DMS114 treated with DMSO at 0.1 percent for 48 hours (cell line): ENCODE measurements around the gene CNNM3.
"Not testable (repeated sequence)": the region's sequence is repeated elsewhere in the genome, so short reads cannot be mapped to it uniquely, and the experiment has no call there.

Source experiments
- DNase-seq: peaks from one replicate; lab custom pipeline; 2025; ENCODE audit not compliant: unreplicated experiment; lab: John Stamatoyannopoulos, UW

Gene CNNM3

DNA sequence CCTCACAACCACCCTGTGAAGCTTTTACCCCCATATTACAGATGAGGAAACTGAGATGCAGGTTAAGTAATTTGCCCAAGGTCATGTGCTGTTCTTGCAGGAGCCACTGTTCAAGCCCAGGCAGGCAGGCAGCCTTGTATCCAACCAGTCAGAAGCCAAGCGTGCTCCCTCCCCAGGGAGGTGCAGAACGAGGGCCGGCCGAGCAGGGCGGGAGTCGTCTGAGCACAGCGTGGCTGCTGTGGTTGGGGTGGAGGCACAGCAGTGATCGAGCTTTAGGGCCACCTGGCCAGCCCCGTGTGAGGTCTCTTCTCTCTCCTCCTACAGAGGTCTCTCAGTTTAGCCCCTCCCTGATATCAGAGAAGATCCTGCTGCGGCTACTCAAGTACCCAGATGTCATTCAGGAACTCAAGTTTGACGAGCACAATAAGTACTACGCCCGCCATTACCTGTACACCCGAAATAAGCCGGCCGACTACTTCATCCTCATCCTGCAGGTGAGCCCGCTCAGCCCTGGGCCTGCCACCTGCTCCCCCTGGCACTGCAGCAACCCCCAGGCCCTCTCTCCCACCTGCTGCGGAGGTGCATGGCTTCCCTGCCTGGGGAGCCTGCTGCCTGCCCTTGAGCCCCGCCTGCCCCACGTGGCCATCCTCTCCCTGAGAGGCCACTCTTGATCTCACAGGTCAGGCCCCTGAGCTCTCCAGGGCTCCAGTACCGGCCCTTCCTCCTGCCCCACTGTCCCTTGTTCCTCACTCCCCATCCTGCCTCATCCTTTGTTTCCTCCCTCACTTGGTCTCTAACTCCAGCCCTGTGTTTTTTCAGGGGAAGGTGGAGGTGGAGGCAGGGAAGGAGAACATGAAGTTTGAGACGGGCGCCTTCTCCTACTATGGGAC is 17.1 kb upstream of the CNNM3 start:
- no peak for DNase-seq

DNA sequence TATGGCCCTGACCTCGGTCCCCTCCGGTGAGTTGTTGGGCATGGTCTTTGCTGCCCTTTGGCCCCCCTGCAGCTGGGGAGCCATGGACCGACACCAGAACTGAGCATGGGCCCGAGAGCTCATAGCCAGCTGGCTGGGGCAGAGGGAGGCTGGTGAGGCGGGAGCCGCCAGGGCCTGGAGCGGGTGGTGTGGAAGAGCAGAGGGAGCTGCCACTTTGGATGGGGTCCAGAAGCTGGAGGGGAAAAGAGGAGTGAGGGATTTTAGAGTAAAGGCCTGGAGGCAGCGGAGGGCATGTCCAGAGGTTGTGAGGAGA is 16.5 kb upstream of the CNNM3 start:
- DNase-seq: no peak

DNA sequence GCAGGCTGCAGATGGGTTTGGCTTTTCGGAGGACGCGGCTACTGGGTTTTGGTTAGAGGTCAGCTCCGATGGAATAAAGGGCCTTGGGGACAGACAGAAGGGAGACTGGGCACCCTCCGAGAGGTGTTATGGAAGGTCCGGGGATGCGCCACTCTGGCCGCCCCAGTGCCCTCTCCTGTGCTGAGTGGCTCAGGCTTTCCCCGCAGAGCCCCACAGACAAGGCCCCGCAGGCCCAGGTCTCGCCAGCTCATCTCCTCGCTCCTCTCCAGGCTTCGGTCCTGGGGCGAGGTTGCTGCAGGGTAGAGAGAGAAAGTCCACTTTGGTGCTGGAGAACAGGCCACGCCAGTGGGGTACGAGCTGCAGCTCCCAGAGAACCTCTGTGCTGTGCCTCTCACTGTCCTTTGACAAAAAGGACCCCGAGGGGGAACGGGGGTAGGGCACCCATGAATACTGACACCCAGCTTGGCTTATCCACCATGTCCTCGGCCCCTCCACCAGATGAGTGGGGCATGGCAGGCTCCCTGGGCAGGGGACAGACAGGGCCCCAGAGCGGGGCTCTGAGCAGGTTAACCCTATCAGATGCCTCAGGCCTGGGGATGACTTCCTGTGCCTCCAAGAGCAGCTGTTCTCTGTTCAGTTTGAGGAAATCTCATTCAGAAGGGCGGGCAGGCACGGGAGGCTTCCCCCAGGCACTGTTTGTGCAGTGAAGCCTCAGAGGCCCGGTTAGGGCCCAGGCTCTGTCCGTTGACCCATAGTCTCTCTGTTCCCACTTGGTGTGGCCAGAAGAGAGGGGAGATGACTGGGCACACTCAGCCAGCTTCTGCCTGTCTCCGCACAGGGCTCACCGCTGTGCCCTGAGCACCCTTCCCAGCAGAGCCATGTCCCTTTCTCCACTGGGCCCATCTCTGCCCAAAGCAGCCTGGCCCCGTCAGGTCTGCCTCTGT is 15.7 kb upstream of the CNNM3 start:
- no peak for DNase-seq

DNA sequence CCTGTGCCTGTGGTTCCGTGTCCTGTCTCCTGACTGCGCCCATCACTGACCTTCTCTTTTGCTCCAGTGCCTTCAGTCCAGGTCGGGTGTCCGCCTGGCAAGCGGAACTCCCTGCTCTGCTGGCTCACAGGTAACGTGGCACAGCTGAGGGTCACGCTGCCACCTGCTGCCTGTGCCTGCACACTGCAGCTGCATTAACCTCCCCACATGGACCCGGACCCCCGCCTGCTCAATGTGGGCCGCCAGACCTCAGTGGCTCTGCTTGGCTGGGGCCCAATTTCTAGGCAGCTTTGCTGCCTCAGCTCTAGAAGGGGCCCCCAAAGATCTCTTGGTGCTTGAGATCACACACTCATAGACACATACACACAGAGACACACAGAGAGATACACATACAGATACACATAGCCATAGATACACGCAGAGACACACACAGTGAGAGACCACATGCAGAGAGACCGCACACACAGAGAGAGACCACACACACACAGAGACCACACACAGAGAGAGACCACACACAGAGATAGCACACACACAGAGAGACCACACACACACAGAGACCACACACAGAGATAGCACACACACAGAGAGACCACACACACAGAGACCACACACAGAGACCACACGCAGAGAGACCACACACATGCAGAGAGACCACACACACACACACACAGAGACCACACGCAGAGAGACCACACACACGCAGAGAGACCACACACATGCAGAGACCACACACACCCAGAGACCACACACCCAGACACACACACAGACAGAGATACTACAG is 14.9 kb upstream of the CNNM3 start:
- peak; percentile 15 for DNase-seq

DNA sequence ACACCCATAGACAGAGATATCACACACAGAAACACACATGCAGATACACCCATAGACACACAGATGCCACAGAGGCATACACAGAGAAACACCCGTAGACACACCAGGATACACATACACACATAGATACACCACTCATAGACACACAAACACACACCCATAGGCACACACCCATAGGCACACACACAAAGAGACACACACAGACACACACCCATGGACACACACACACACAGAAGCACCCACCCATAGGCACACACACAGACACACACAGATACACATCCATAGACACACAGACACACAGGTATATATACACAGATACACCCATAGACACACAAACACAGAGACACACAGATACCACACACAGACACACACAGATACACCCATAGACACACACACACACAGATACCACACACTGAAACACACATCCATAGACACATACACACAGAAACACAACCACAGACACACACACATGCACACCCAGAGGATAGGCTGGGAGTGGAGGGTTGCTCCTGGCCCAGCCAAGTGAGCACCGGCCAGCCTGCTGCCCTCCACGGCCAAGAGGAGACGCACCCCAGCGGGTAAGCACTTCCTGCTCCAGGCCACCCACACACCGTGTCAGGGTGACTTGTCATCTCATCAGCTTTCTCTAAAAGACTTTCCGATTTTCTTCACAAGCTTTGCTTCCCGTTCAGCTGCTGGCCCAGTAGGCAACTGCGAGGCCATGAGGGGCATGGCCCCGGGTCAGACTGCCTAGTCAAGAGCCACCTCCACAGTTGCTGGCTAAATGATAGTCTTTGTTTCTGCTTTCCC is 14.1 kb upstream of the CNNM3 start:
- DNase-seq: no peak

DNA sequence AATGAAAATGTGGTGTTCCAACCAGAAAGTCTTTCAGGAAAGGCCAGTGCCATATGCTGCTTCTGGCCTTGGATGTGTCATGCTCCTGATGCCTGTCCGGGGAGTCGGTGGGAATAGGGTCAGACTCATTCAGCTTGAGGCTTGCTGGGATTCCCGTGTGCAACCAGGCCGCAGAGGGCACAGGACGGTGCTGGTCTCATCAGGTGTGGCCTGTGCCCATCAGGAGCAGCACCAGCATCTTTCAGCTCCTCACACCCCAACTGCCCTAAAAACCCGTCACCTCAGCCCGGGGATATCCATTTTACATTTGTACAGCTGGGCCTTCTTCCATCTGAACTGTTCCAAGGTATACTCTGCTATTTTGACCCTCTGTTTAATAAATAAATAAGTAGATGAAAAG is 13.3 kb upstream of the CNNM3 start:
- DNase-seq: no peak

DNA sequence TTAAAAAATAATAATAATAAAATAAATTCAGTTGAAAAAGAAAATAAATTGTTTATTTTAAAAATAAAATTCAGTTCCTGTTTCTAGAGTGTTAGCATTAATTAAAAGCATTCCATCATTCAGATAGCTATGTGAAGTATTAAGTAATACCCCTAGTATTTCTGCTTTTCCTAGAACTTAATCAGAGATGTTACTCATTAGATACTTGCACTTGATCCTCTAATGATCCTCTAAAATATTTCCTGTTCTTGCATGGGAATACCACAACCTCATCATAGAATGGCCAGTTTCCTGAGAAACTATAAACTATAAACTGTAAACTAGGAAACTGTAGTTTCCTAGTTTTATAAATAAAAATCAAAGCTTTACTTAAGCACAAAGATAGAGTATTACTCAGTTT is 11.1 kb upstream of the CNNM3 start:
- no peak for DNase-seq

DNA sequence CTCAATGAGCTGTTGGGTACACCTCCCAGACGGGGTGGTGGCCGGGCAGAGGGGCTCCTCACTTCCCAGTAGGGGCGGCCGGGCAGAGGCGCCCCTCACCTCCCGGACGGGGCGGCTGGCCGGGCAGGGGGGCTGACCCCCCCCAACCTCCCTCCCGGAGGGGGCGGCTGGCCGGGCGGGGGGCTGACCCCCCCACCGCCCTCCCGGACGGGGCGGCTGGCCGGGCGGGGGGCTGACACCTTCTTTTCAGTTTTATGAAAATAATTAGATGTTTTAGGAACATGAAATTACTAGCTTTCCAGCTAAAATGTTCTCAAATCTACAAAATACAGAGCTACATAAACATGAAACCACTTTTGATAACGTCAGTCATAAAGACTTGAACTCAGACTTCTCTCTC is 10.1 kb upstream of the CNNM3 start:
- DNase-seq: not testable (repeated sequence)

DNA sequence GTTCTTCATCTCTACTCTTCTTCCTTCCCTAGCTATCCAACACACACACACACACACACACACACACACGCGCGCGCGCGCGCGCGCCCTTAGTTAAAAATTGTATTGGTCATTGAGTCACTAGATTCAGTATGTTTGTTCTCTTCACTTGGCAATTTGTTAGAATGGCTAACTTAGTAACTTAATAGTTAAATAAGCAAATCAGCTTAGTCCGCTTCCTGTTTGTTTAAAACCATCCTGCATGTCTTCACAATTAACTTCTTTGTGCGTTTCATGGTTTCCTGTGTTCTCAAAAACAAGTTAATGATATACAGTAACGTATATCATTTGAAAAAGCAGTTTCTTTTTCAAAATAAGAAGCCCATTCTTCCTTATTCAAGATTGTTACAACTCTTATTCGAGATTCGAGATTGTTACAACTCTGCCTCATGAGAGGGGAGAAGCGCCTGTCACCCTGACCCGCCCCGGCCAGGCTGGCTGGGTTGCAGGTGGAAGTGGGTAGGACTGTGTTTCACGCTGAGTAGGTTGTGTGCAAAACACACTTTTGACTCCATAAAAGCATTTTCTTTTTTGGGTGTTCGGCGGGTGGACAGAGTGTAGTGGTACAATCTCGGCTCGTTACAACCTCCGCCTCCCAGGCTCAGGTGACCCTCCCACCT is 9.5 kb upstream of the CNNM3 start:
- DNase-seq: no peak

DNA sequence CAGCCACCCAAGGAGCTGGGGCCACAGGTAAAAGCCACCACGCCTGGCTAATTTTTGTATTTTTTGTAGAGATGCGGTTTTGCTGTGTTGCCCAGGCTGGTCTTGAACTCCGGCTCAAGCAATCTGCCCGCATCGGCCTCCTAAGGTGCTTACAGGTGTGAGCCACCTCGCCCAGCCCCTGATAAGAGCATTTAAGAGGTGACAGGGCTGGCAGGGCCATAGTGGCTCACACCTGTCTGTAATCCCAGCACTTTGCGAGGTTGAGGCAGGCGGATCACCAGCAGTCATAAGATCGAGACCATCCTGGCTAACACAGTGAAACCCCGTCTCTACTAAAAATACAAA is 9.0 kb upstream of the CNNM3 start:
- no peak for DNase-seq

DNA sequence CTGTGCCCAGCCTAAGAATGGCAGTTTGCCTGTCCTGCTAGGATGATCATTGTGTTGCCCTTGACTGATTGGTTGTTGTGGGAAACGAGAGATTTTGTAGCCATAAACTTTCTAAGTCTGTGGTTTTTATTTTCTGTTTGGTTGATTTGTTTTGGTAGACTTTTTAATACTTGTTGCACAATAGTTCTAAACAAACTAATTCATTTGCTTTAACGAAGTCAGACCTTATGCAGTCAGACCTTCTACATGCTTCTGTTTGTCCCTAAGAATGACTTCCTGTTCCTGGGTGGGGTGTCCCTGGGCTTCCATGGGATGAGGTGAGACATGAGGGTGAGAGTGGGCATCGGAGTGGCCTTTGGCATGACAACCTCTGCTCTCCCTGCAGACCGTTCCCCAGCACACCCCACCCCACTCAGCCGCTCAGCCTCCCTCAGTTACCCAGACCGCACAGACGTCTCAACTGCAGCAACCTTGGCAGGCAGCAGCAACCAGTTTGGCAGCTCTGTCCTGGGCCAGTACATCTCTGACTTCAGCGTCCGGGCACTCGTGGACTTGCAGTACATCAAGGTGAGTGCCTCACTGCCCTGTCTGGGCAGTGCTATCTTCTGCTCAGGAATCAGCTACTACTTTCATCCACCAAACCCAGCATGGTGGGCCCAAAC is 7.8 kb upstream of the CNNM3 start:
- DNase-seq: no peak

DNA sequence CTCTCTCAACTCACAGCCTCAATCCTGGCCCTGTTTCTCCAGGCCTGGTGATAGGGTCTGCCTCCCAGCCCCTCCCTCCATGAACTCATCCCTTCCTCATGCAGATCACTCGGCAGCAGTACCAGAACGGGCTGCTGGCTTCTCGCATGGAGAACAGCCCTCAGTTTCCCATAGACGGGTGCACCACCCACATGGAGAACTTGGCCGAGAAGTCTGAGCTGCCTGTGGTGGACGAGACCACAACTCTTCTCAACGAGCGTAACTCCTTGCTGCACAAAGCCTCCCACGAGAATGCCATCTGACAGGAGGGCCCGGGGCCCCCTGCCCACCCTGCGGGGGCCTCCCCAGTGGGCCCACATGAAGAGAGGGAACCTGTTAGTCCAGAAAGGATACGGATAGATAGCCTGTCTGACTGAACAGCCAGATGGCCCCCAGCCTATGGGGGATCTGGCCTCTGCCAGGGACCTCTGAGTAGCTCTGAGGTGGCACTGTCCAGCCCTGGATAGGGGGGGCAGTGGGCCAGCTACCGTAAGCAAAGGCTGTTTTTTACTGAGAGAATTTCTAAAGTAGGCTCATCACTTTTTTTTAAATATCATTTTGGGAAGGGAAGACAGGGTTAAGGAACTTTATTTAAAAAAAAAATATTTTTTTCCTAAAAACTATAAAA is 6.7 kb upstream of the CNNM3 start:
- no peak for DNase-seq

DNA sequence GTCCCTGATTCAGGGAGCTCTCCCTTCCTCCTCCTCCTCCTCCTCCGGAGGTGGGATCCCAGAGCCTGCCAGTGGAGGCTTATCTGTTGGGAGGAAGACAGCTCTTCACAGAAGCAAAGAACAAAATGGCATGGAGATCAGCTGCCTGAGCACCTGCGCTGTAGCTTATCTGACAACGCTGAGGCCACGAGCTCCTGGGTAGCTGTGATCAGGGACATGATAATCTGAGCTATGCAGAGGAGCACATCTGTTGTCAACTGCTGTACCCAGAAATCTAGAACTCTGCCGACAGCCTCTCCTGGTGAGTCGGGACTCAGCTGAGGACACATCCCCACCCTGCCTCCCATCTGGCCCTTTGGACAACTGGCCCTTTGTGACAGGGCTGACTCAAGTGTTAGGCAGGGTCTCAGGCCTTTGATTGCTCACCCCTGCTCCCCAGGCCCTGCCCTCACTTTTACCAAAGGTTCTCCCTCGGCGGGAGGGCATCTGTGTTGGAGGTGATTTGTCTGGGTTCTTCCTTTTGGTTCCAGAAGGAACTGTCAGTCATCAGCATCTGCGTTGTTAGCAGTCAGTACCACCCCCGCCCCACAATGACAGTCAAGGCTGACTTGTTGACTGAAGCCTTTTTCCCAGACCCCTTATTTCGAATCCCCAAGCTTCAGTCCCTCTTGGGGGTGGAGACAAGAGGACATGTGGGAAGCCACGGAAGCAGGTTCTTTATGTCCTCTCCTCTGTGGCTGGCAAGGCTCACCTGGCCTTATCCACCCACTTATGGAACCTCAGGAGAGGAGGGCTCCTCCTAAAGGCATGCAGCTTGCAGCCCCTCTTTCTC is 5.9 kb upstream of the CNNM3 start:
- DNase-seq: no peak

DNA sequence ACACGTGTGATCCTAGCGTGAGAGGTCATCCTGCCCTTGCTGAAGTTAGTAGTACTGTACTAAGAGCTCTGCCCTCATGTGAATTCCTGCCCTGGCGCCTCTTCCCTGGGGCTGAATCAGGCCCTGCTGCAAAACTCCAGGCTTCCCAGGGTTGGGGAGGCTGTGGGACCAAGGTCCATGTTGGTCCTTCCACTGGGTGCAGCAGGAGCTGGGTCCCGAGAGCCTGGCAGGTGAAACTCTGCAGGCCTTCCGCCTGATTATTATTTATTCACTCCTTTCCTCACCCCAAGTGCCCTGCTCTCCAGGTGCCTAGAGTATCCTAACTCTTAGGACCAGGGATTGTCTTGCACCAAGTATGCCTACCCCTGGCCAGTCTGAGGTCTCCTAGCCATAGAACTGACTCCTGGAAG is 5.3 kb upstream of the CNNM3 start:
- DNase-seq: no peak

DNA sequence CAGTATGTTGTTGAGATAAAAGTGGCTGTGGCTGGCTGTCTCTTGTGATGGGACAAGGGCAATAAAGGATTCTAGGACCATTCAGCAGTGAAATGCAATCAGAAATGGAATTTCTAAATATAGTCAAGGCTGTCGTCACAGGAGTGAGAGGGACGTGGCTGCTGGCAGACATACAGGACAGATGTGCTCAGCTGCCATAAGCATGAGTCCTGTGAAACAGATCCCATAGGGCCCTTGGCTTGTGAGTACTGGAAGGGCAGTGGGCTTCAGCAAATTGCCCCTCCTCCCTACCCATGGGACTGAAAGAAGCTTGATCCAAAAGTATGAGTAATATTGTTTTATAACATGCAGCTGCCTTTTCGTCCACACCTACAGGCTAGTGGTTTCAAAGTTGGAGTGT is 4.2 kb upstream of the CNNM3 start:
- no peak for DNase-seq

DNA sequence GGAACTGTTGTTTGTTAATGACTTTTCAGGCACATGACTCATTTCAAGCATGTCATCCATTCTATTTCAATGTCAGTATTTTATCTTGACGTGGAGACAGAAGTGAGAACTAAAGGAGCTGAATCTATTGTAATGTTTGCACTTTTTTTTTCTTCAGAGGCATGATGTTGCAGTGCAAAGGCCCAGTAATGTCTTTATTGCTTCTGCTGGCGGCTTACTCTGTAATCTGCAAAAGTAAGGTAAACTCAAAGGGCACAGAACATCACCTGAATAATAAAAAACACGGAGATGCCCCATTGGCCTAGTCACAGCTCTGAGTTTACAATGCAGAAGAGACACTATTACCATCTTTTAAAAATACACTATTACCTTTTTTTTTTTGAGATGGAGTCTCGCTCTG is 2.4 kb upstream of the CNNM3 start:
- DNase-seq: no peak

DNA sequence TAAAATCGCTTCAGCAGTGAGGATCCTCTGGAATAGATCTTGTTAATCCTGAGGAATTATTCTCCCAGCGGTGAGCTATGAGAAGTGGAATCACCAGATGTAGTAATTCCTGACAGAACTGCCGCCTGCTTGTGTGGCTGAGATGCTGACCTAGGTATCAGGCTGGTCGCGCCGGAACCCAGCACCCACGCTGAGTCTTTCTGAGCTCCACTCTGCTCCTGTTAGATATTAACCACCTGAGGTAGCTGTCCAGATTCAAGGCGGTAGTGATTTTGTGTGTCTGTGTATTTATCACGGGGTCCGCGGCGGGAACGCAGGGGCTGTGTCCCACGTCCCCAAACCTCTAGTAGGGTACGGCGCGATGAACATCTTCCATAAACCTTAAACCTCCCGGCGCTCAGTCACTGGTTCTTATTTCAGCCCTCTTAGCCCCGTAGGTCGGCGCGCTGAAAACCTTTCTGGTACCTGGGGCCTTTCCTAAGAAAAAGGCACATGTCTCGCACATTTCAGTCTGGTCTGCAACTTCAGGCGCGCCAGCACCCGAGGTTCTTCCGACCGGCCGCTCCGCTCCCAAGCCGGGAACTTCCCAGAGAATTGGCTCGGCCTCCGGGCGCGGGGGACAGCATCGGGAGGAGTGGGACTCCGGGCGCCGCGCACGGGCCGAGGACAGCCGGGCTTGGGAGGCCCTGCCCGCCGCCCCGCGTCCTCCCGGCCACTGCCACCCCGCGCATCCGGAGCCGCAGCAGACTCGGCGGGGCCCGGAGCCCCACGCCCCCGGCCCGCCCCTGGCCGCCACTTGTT is 542 bp upstream of the CNNM3 start:
- DNase-seq: peak; percentile 12
